Measurements from ENCODE around the gene MIPOL1.

- no peak for TF ChIP-seq CTCF (IDR thresholded peaks at IDR 0.05)
- TF ChIP-seq POLR2A (IDR thresholded peaks at IDR 0.05), result no peak
These were observed 381.5 kb downstream of the MIPOL1 start for GRCh38 chr14:37579274-37579673.
